ENCODE data around the gene EIF2B5. TPM values are rescaled to one million over a fixed set of nuclear protein-coding genes. Genes with fewer than 3 reads are reported as not detected.

EIF2B5 gene
- total and polyA plus RNA-seq, 2 of the 13 experiments (the other 11 are each of a cell fraction or from before 2014, with no cell fraction given) = 38.4 to 60.2 TPM

DNA sequence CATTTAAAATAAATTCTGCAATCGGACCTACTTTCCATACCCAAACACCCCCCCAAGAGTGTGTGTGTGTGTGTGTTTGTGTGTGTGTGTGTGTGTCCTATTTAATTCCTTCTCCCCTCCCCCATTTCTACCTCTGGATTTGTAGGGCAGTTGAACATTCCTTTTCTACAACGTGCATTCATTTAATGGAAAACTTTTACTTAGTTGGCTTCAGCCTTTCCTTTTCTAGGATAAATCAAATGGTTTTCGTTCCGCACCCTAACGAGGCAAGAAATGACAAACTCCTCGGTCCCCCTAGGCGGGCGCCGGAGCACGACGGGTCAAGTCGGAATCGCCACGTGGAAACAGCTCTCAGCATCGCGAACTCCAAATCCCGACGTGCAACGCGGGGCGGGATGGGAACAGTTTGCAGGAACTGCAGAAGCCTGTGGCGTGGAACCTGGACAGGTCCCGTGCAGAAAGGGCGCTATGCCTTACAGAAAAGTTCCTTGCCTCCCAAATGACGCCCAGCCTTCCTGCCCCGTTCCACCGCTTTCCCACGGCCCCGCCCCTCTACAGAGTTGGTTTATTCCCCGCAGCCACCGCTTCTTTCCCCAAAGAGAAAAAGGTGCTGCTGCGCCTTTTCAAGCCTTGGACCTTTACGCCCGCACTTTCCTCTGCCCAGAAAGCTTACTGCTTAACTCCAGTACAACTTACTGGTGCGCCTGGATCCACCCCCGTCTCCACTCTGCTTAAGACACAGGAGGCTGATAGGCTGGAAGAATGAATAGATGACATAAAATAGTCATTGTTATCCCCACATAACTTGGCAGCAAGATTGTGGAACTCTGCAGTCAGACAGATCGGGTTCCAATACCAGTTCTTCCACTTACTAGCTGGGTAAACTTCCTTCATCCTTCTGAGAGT, 1.1 kb upstream of the EIF2B5 start (continued):
- peak in 1 of 2 experiments; percentile 14; a peak in 1 of 4 replicates for TF ChIP-seq EP300 (IDR thresholded peaks at IDR 0.05; ENCODE audit: low read depth in 2 of 2, low read length in 2 of 2)
- TF ChIP-seq EP300 (CRISPR knock-in tag; IDR thresholded peaks at IDR 0.05; ENCODE audit: borderline replicate concordance) = no peak; the same call in 1 of the 2 replicates
- peak; percentile 87; the same call in 1 of the 2 replicates for TF ChIP-seq ZNF784 (CRISPR knock-in tag; IDR thresholded peaks at IDR 0.05; ENCODE audit: borderline replicate concordance)
- peak; percentile 19; the same call in 1 of the 2 replicates for TF ChIP-seq FOXA3 (CRISPR knock-in tag; IDR thresholded peaks at IDR 0.05)
- TF ChIP-seq ZNF501 (CRISPR knock-in tag; IDR thresholded peaks at IDR 0.05) = 0 out of 2 replicates have a peak, but pooled peaks have one; percentile 31
- TF ChIP-seq SALL1 (CRISPR knock-in tag; IDR thresholded peaks at IDR 0.05) = peak; percentile 89
- peak; percentile 60; the same call in 1 of the 2 replicates for TF ChIP-seq ZNF766 (CRISPR knock-in tag; IDR thresholded peaks at IDR 0.05; ENCODE audit: borderline replicate concordance)
- peak; percentile 39; the same call in 1 of the 2 replicates for TF ChIP-seq ZNF317 (CRISPR knock-in tag; IDR thresholded peaks at IDR 0.05)
- TF ChIP-seq, protein P1, sequence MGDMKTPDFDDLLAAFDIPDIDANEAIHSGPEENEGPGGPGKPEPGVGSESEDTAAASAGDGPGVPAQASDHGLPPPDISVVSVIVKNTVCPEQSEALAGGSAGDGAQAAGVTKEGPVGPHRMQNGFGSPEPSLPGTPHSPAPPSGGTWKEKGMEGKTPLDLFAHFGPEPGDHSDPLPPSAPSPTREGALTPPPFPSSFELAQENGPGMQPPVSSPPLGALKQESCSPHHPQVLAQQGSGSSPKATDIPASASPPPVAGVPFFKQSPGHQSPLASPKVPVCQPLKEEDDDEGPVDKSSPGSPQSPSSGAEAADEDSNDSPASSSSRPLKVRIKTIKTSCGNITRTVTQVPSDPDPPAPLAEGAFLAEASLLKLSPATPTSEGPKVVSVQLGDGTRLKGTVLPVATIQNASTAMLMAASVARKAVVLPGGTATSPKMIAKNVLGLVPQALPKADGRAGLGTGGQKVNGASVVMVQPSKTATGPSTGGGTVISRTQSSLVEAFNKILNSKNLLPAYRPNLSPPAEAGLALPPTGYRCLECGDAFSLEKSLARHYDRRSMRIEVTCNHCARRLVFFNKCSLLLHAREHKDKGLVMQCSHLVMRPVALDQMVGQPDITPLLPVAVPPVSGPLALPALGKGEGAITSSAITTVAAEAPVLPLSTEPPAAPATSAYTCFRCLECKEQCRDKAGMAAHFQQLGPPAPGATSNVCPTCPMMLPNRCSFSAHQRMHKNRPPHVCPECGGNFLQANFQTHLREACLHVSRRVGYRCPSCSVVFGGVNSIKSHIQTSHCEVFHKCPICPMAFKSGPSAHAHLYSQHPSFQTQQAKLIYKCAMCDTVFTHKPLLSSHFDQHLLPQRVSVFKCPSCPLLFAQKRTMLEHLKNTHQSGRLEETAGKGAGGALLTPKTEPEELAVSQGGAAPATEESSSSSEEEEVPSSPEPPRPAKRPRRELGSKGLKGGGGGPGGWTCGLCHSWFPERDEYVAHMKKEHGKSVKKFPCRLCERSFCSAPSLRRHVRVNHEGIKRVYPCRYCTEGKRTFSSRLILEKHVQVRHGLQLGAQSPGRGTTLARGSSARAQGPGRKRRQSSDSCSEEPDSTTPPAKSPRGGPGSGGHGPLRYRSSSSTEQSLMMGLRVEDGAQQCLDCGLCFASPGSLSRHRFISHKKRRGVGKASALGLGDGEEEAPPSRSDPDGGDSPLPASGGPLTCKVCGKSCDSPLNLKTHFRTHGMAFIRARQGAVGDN (CRISPR knock-in tag; IDR thresholded peaks at IDR 0.05) = peak; percentile 98
- no peak for TF ChIP-seq CCAR2 (optimal IDR thresholded peaks at IDR 0.05; ENCODE audit: low read depth, low read length)
- TF ChIP-seq FOXK1 (CRISPR knock-in tag; IDR thresholded peaks at IDR 0.05; ENCODE audit: borderline replicate concordance, low read depth) = peak; percentile 23; the same call in 1 of the 2 replicates
- TF ChIP-seq ZNF367 (CRISPR knock-in tag; IDR thresholded peaks at IDR 0.05; ENCODE audit: borderline replicate concordance) = no peak
- peak; percentile 90; the same call in 1 of the 2 replicates for TF ChIP-seq IRF9 (CRISPR knock-in tag; IDR thresholded peaks at IDR 0.05; ENCODE audit: borderline replicate concordance)
- 0 out of 2 replicates have a peak, but pooled peaks have one; percentile 43 for TF ChIP-seq BATF2 (CRISPR knock-in tag; IDR thresholded peaks at IDR 0.05)
- TF ChIP-seq ZIK1 (CRISPR knock-in tag; IDR thresholded peaks at IDR 0.05; ENCODE audit: borderline replicate concordance, low read depth) = peak; percentile 85
- TF ChIP-seq KLF9 (CRISPR knock-in tag; IDR thresholded peaks at IDR 0.05; ENCODE audit: low read depth) = peak; percentile 24; the same call in 1 of the 2 replicates
- TF ChIP-seq, protein P2, sequence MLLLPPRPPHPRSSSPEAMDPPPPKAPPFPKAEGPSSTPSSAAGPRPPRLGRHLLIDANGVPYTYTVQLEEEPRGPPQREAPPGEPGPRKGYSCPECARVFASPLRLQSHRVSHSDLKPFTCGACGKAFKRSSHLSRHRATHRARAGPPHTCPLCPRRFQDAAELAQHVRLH (CRISPR knock-in tag; IDR thresholded peaks at IDR 0.05; ENCODE audit: borderline replicate concordance, low read depth) = peak; percentile 51; the same call in 1 of the 2 replicates
- peak; percentile 54; the same call in 1 of the 2 replicates for TF ChIP-seq NAIF1 (CRISPR knock-in tag; IDR thresholded peaks at IDR 0.05; ENCODE audit: borderline replicate concordance)
- TF ChIP-seq ZNF557 (CRISPR knock-in tag; IDR thresholded peaks at IDR 0.05) = no peak
- 0 out of 2 replicates have a peak, but pooled peaks have one; percentile 24 for TF ChIP-seq ZKSCAN8 (CRISPR knock-in tag; IDR thresholded peaks at IDR 0.05; ENCODE audit: borderline replicate concordance)
- peak; percentile 83 for TF ChIP-seq ZNF605 (CRISPR knock-in tag; IDR thresholded peaks at IDR 0.05)
